Hematopoietic multipotent progenitor cell treated with erythropoietin and hydrocortisone succinate and interleukin-3 and kit ligand, for 8 days (in vitro differentiated cells): ENCODE results near the gene RCN2.

Source experiments
- DNase-seq: peaks from one replicate; pipeline ENCODE4 v3.0.0-alpha.2; 2015

The RCN2 gene

GRCh38 chr15:76976572-76977270 is 45.2 kb downstream of the RCN2 start:
- no peak for DNase-seq

- no peak for DNase-seq
These were observed 47.2 kb downstream of the RCN2 start for GRCh38 chr15:76978522-76979330.

- no peak for DNase-seq
These were observed 47.9 kb downstream of the RCN2 start for GRCh38 chr15:76979331-76979925.

- DNase-seq = no peak
These were observed 48.5 kb downstream of the RCN2 start for GRCh38 chr15:76979996-76980520.

GRCh38 chr15:76982356-76982755 is 50.8 kb downstream of the RCN2 start:
- DNase-seq = no peak

- no peak for DNase-seq
These were observed 51.2 kb downstream of the RCN2 start for GRCh38 chr15:76982756-76983155.

GRCh38 chr15:76983590-76984375 is 52.2 kb downstream of the RCN2 start:
- no peak for DNase-seq

- no peak for DNase-seq
These were observed 55.2 kb downstream of the RCN2 start for GRCh38 chr15:76986743-76987142.

GRCh38 chr15:76987276-76987675 is 55.7 kb downstream of the RCN2 start:
- no peak for DNase-seq

GRCh38 chr15:76987896-76988860 is 56.6 kb downstream of the RCN2 start:
- no peak for DNase-seq

GRCh38 chr15:76988867-76989780 is 57.6 kb downstream of the RCN2 start:
- DNase-seq = no peak

GRCh38 chr15:76991048-76991447 is 59.5 kb downstream of the RCN2 start:
- no peak for DNase-seq

GRCh38 chr15:76991741-76992645 is 60.4 kb downstream of the RCN2 start:
- no peak for DNase-seq

- no peak for DNase-seq
These were observed 61.7 kb downstream of the RCN2 start for GRCh38 chr15:76993114-76993725.

GRCh38 chr15:76994001-76994400 is 62.5 kb downstream of the RCN2 start:
- no peak for DNase-seq

GRCh38 chr15:76994496-76994895 is 62.9 kb downstream of the RCN2 start:
- DNase-seq = no peak

- no peak for DNase-seq
These were observed 63.7 kb downstream of the RCN2 start, which contains the start of gene PSTPIP1 for GRCh38 chr15:76994971-76995945. Gene PSTPIP1, plus strand, starts transcription at chr15:76995126. Its CDS starts 448 bp downstream, at chr15:76995574.
